Ascending aorta (tissue), 2 donors: ENCODE results near the gene ENSA. TPM values are rescaled to one million over a fixed set of nuclear protein-coding genes. Genes with fewer than 3 reads are reported as not detected.

ENCODE experiments used
- DNase-seq, 2 donors: peaks; one replicate each; pipeline ENCODE4 v3.0.0-alpha.2; 2019; ENCODE audit warnings: low spot score in 2 of 2
- H3K27ac ChIP-seq, 2 donors: fragments of 200-600 bp; sonication (generic); one replicate each; pipeline ENCODE4 v1.5.1; 2016 to 2017; ENCODE audit warnings: mild to moderate bottlenecking in 1 of 2
- H3K27me3 ChIP-seq: fragments of 200-600 bp; sonication (generic); one replicate; pipeline ENCODE4 v1.5.1; 2017
- H3K36me3 ChIP-seq, 2 donors: fragments of 200-600 bp; sonication (generic); one replicate each; pipeline ENCODE4 v1.5.1; 2016
- H3K4me1 ChIP-seq, 2 donors: fragments of 200-600 bp; sonication (generic); one replicate each; pipeline ENCODE4 v1.5.1; 2016 to 2017; ENCODE audit warnings: mild to moderate bottlenecking in 1 of 2
- H3K4me3 ChIP-seq, 2 donors: fragments of 200-600 bp; sonication (generic); one replicate each; pipeline ENCODE4 v1.5.1; 2016 to 2017; ENCODE audit warnings: mild to moderate bottlenecking in 1 of 2
- H3K9me3 ChIP-seq, 2 donors: fragments of 200-600 bp; sonication (generic); one replicate each; pipeline ENCODE4 v1.5.1; 2016
- CTCF ChIP-seq, 3 experiments: fragments of 200-600 bp in 2 of 3; fragments of 450-650 bp in 1 of 3; sonication (generic) in 2 of 3; IDR thresholded peaks; one replicate each; pipeline ENCODE4 v1.5.1; 2016 to 2019; ENCODE audit warnings: antibody characterized with exemption in 3 of 3, mild to moderate bottlenecking in 1 of 3, moderate library complexity in 1 of 3
- intact Hi-C: fragments of 100-400 bp; cut with DNase I; formaldehyde crosslinking; loops from one replicate; pipeline ENCODE4 v1.15.1; 2023
- total RNA-seq: library from RNA; depleted of rRNA; stranded (reverse); fragments of >200 nt; gene quantifications from one replicate; pipeline ENCODE4 v1.1.0, GENCODE V29; 2016

ENSA gene
- total RNA-seq, 1 donor from 2014 or later = 138 TPM

DNA sequence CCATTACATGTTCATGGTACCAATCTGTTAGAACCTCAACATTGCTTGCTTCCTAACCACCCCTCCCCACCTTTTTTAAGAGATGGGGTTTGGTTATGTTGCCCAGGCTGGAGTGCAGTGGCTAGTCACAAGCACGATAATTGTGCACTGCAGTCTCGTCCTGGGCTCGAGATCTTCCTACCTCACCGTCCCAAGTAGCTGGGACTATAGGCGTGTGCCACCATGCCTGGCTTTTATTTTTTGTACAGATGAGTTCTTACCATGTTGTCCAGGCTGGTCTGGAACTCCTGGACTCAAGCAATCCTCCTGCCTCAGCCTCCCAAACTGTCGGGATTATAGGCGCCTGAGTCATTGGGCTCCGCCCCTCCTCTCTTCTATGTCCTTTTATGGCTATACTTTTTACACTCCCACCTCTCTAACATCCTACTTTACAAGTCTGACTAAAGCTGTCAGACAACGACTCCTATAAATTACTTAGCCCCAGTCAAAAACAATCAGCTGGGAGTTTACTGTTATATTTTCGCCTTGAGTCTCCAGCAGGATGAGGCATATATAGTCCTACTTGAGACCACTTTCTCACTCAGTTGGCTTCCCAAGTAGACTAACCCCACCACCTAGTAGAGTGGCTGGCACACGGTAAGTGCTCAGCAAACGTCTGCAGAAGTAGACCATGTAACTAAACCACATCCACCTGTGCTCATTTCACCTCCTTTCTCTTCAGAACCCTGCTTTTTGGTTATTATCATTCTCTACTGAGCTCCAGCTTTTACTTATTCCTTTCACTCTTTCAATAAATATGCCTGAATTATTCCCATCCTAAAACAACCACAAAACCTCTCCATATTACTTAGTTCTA lies 13.8 kb downstream of the ENSA start:
- intact Hi-C loops = no loop called here
- peaks cover 8 to 34% of the 10 kb centered on the region in 2 donors for H3K36me3 ChIP-seq
- no peaks in the 10 kb centered on the region for H3K27me3 ChIP-seq
- H3K9me3 ChIP-seq = no peaks in the 10 kb centered on the region
- H3K27ac ChIP-seq = peak overlapping the region; percentile 85 to 91
- TF ChIP-seq CTCF (IDR thresholded peaks at IDR 0.05) = no peak
- no peak overlapping the region for H3K4me3 ChIP-seq
- H3K4me1 ChIP-seq = peaks cover 27 to 45% of the 10 kb centered on the region in 2 donors
- DNase-seq = no peak

DNA sequence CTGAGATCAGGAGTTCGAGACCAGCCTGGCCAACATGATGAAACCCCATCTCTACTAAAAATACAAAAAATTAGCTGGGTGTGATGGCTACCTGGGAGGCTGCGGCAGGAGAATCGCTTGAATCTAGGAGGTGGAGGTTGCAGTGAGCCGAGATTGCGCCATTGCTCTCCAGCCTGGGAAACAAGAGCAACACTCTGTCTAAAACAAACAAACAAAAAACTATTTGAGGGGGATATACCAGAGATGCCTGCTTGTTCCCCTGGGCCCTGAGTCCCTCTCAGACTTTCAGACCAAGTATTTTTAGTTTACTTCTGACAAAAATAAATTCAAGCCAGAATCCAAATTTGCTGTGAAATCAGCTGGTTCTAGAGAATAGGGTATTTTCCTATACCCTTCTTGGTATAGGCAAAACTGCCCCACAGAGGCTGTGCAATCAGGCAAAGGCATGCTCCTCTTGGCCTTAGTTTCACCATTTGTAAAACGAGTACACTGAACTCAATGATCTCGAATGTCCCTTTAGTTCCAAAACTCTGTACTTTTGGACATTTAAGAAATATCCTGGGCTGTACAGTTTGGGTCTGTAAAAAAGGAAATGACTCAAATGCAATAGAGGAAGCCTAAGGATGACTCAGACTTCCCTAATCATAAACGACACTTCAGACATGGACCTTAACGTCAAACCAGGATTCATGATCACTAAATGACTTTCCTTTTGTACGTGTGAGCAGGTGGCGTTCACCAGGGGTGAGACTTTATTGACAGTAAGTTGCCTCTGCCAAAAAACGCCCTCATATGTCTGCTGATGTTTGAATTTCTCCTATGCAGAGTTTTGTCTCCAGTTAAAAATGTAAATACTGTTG lies 16.1 kb downstream of the ENSA start:
- peak overlapping the region; percentile 85 to 91 for H3K27ac ChIP-seq
- peak; percentile 36 to 84 for DNase-seq
- intact Hi-C loops = loop anchor here (2.0 kb wide), 1 partner anchor 52 kb away; no protein-coding TSS in a partner anchor
- no peak for TF ChIP-seq CTCF (IDR thresholded peaks at IDR 0.05)
- no peaks in the 10 kb centered on the region for H3K27me3 ChIP-seq
- peaks cover 18 to 43% of the 10 kb centered on the region in 2 donors for H3K4me1 ChIP-seq
- H3K4me3 ChIP-seq = peak overlapping the region in 1 of 2 donors; percentile 27
- H3K9me3 ChIP-seq = no peaks in the 10 kb centered on the region
- H3K36me3 ChIP-seq = peaks cover 8 to 17% of the 10 kb centered on the region in 2 donors

GRCh38 chr1:150612014-150612345 lies 17.4 kb downstream of the ENSA start:
- no peak for DNase-seq
- Histone ChIP-seq H3K36me3 (peaks cover 8 to 9% of the 10 kb centered on the region in 2 donors), H3K27ac (peak overlapping the region; percentile 85 to 91), H3K9me3 (no peaks in the 10 kb centered on the region), H3K4me1 (peaks cover 18 to 43% of the 10 kb centered on the region in 2 donors), H3K27me3 (no peaks in the 10 kb centered on the region), H3K4me3 (no peak overlapping the region)
- no peak for TF ChIP-seq CTCF (IDR thresholded peaks at IDR 0.05)
- intact Hi-C loops = loop anchor here (2.0 kb wide), 1 partner anchor 51 kb away; no protein-coding TSS in a partner anchor

DNA sequence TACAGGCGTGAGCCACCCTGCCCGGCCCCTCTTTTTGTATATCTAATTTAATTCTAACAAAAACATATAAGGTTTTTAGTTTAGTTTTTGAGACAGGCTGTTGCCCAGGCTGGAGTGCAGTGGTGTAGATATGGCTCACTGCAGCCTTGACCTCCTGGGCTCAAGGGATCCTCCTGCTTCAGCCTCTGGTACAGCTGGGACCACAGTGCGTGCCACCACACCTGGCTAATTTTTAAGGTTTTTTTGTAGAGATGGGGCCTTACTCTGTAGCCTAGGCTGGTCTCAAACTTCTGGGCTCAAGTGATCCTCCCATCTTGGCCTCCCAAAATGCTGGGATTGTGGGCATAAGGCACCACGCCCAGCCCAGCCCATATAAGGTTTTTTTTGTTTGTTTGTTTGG lies 18.8 kb downstream of the ENSA start:
- H3K4me1 ChIP-seq = peaks cover 18 to 43% of the 10 kb centered on the region in 2 donors
- H3K4me3 ChIP-seq = no peak overlapping the region
- no peak for DNase-seq
- H3K9me3 ChIP-seq = no peaks in the 10 kb centered on the region
- intact Hi-C loops = no loop called here
- no peaks in the 10 kb centered on the region for H3K36me3 ChIP-seq
- H3K27ac ChIP-seq = peak overlapping the region; percentile 85 to 91
- no peaks in the 10 kb centered on the region for H3K27me3 ChIP-seq
- TF ChIP-seq CTCF (IDR thresholded peaks at IDR 0.05) = no peak

GRCh38 chr1:150609732-150610131 lies 19.7 kb downstream of the ENSA start:
- no peak for TF ChIP-seq CTCF (IDR thresholded peaks at IDR 0.05)
- Histone ChIP-seq H3K9me3 (no peaks in the 10 kb centered on the region), H3K4me1 (peaks cover 21 to 43% of the 10 kb centered on the region in 2 donors), H3K27ac (peak overlapping the region; percentile 85 to 91), H3K4me3 (no peak overlapping the region), H3K27me3 (no peaks in the 10 kb centered on the region), H3K36me3 (no peaks in the 10 kb centered on the region)
- no peak for DNase-seq
- intact Hi-C loops = no loop called here
